CD4-positive, alpha-beta memory T cell (primary cell): ENCODE data around the gene CYTH1. TPM values are rescaled to one million over a fixed set of nuclear protein-coding genes. Genes with fewer than 3 reads are reported as not detected.
A peak's percentile ranks its signal among the peaks of the same experiment; 100 is the strongest.

Source experiments
- CTCF ChIA-PET: fragments of 350-600 bp; sonication (Branson Sonifier 250); formaldehyde crosslinking; loops from one replicate; lab custom pipeline; 2021; ENCODE audit warnings: inconsistent platforms; ENCODE audit not compliant: partially characterized antibody; lab: Charles Lee
- POLR2A ChIA-PET: fragments of 350-600 bp; sonication (Branson Sonifier 250); formaldehyde crosslinking; loops from one replicate; lab custom pipeline; 2021; ENCODE audit not compliant: partially characterized antibody; lab: Charles Lee
- DNase-seq, 5 donors: peaks; one replicate each; pipeline versions ENCODE4 v3.0.0 to v3.0.0-alpha.2; 2020 to 2022; ENCODE audit warnings: mixed read lengths in 1 of 5
- H3K27ac ChIP-seq: one replicate; pipeline ENCODE4 v1.7.0; 2013; ENCODE audit warnings: low read depth, low read length
- H3K27me3 ChIP-seq: 2 replicates; pipeline ENCODE4 v1.7.0; 2013; ENCODE audit warnings: mild to moderate bottlenecking, low read length, moderate library complexity; ENCODE audit not compliant: insufficient read depth
- H3K36me3 ChIP-seq: 2 replicates; pipeline ENCODE4 v1.7.0; 2013; ENCODE audit warnings: mild to moderate bottlenecking, low read length, moderate library complexity; ENCODE audit not compliant: insufficient read depth
- H3K4me1 ChIP-seq: 2 replicates; pipeline ENCODE4 v1.7.0; 2013; ENCODE audit warnings: mild to moderate bottlenecking, low read length, moderate library complexity; ENCODE audit not compliant: insufficient read depth
- H3K4me3 ChIP-seq, 2 donors: one replicate each; pipeline ENCODE4 v1.7.0; 2013; ENCODE audit warnings: low read length in 2 of 2, mild to moderate bottlenecking in 1 of 2
- H3K9me3 ChIP-seq, 2 donors: one replicate each; pipeline ENCODE4 v1.7.0; 2013; ENCODE audit warnings: low read length in 2 of 2, control low read depth in 1 of 2; ENCODE audit not compliant: control insufficient read depth in 1 of 2
- H3K27ac Mint-ChIP-seq, 7 donors: one replicate each; pipeline ENCODE4 v1.8.0; 2020 to 2021; ENCODE audit warnings: mixed read lengths in 7 of 7, mild to moderate bottlenecking in 6 of 7, inconsistent platforms in 3 of 7, moderate library complexity in 3 of 7
- H3K27me3 Mint-ChIP-seq, 2 donors: one replicate each; pipeline ENCODE4 v1.8.0; 2020 to 2021; ENCODE audit warnings: mixed read lengths in 2 of 2
- H3K36me3 Mint-ChIP-seq, 2 donors: one replicate each; pipeline ENCODE4 v1.8.0; 2020 to 2021; ENCODE audit warnings: mixed read lengths in 2 of 2, inconsistent platforms in 1 of 2, mild to moderate bottlenecking in 1 of 2
- H3K4me1 Mint-ChIP-seq, 4 donors: one replicate each; pipeline ENCODE4 v1.8.0; 2020 to 2021; ENCODE audit warnings: mixed read lengths in 4 of 4, mild to moderate bottlenecking in 1 of 4
- H3K4me3 Mint-ChIP-seq, 8 donors: one replicate each; pipeline ENCODE4 v1.8.0; 2020 to 2021; ENCODE audit warnings: mixed read lengths in 8 of 8, mild to moderate bottlenecking in 7 of 8, moderate library complexity in 6 of 8, inconsistent platforms in 3 of 8
- H3K9me3 Mint-ChIP-seq, 8 donors: one replicate each; pipeline ENCODE4 v1.8.0; 2020 to 2021; ENCODE audit warnings: mixed read lengths in 8 of 8, mild to moderate bottlenecking in 5 of 8, inconsistent platforms in 3 of 8, moderate library complexity in 1 of 8
- intact Hi-C: fragments of 100-400 bp; cut with micrococcal nuclease; formaldehyde crosslinking; loops from one replicate; pipeline ENCODE4 v1.15.1; 2023
- polyA plus RNA-seq, 2 donors: library from polyadenylated mRNA; unstranded; fragments of 300-500 nt; fragmentation: Illumina TruSeq; gene quantifications; one replicate each; pipeline ENCODE4 v1.2.3, GENCODE V29; 2021
- total RNA-seq, 2 experiments: library from RNA; stranded (reverse); gene quantifications; one replicate each; pipeline ENCODE4 v1.2.3, GENCODE V29; 2021

The CYTH1 gene
- total and polyA plus RNA-seq, 4 experiments from 2014 or later: 271 to 390 (median 375) TPM

DNA sequence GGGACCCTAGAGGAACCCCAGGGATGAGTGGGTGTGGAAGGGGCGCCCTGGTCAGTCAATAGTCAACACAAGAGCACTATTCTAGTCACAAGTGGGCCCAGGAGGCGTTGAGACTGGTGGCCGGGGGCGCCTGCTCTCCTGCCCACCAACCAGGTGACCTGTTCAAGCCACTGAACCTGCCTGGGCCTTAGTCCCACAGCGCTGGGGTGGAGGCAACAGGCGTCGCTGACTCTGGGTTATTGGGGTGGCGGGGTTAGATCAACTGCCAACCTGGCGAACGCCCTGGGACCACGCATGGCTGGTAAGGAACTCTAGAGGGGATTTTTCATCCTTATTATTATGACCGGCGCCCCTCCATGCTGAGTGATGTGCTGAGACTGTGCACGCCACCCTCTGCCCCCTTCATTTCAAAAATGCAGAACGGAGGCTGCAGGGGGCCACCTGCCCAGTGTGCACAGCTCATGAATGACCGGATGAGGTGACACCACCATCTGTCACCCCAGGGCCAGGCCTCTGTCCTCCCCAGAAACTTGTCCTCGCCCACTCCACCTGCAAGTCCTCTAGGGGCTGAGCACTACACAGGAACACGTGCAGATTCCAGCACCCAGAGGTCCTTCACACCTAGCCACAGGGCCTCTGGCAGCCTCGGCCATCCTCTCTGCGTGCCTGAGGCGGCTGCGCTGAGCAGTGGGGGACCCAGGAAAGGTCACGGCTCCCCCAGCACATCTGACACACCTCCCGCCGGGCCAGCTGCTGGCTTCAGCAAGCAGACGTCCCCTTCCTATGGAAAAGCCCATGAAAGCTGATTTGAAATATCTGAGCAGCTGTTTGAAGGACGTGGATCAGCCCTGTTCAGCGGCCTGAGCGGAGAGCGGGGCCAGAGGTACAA, 153.3 kb downstream of the CYTH1 start:
- Mint-ChIP-seq H3K9me3 (no peaks in the 10 kb centered on the region), H3K4me3 (no peak overlapping the region), H3K27me3 (peaks cover 0 to 4% of the 10 kb centered on the region in 2 donors), H3K27ac (peak overlapping the region in 1 of 7 donors; percentile 29), H3K4me1 (peaks cover 10 to 19% (median 14%) of the 10 kb centered on the region in 4 donors), H3K36me3 (no peaks in the 10 kb centered on the region)
- Histone ChIP-seq H3K4me1 (peaks cover 5% of the 10 kb centered on the region), H3K9me3 (no peaks in the 10 kb centered on the region), H3K4me3 (no peak overlapping the region), H3K36me3 (no peaks in the 10 kb centered on the region), H3K27me3 (no peaks in the 10 kb centered on the region), H3K27ac (no peak overlapping the region)
- intact Hi-C loops: no loop called here
- DNase-seq: no peak
- POLR2A ChIA-PET: no interaction called here
- CTCF ChIA-PET: no interaction called here

GRCh38 chr17:78624324-78625151, 157.5 kb downstream of the CYTH1 start:
- H3K4me1 Mint-ChIP-seq: no peaks in the 10 kb centered on the region
- H3K4me3 Mint-ChIP-seq: no peak overlapping the region
- H3K27me3 ChIP-seq: no peaks in the 10 kb centered on the region
- H3K36me3 ChIP-seq: no peaks in the 10 kb centered on the region
- H3K27ac ChIP-seq: no peak overlapping the region
- H3K36me3 Mint-ChIP-seq: peaks cover 0 to 6% of the 10 kb centered on the region in 2 donors
- no peak overlapping the region for H3K27ac Mint-ChIP-seq
- H3K4me1 ChIP-seq: no peaks in the 10 kb centered on the region
- POLR2A ChIA-PET: no interaction called here
- peaks cover 0 to 8% (median 2%) of the 10 kb centered on the region in 8 donors for H3K9me3 Mint-ChIP-seq
- intact Hi-C loops: no loop called here
- H3K4me3 ChIP-seq: no peak overlapping the region
- H3K27me3 Mint-ChIP-seq: peaks cover 2 to 3% of the 10 kb centered on the region in 2 donors
- no peaks in the 10 kb centered on the region for H3K9me3 ChIP-seq
- DNase-seq: no peak
- CTCF ChIA-PET: no interaction called here

Other genes with a start within 250 kb of the CYTH1 start
- under 1 TPM; 0.49 to 0.78 TPM for gene DNAH17, start 204.9 kb downstream of the CYTH1 start, total RNA-seq
- 1 to 10 TPM in 1 of 2 donors, not detected in 1; 1.0 TPM for gene DNAH17, start 204.9 kb downstream of the CYTH1 start, polyA plus RNA-seq
- gene USP36, start 58.5 kb upstream of the CYTH1 start, total RNA-seq: 100 to 1,000 TPM; 181 to 183 TPM
- gene USP36, start 58.5 kb upstream of the CYTH1 start, polyA plus RNA-seq: 10 to 100 TPM; 35.4 to 55.1 TPM
- under 1 TPM in 1 of 2 experiments, not detected in 1; 0.28 TPM for gene CEP295NL, start 120.9 kb upstream of the CYTH1 start, total RNA-seq
- not detected for gene CEP295NL, start 120.9 kb upstream of the CYTH1 start, polyA plus RNA-seq
- gene TIMP2, start 143.1 kb upstream of the CYTH1 start, total RNA-seq: 1 to 10 TPM; 5.9 to 6.0 TPM
- gene TIMP2, start 143.1 kb upstream of the CYTH1 start, polyA plus RNA-seq: under 1 TPM in 1 of 2 donors, not detected in 1; 0.22 TPM
- gene LGALS3BP, start 197.7 kb upstream of the CYTH1 start, total RNA-seq: 10 to 100 TPM; 44.8 to 45.5 TPM
- 10 to 100 TPM; 56.4 to 70.7 TPM for gene LGALS3BP, start 197.7 kb upstream of the CYTH1 start, polyA plus RNA-seq
- gene CANT1, start 227.5 kb upstream of the CYTH1 start, total RNA-seq: 10 to 100 TPM; 57.9 to 59.4 TPM
- 10 to 100 TPM in 1 of 2 donors, 1 to 10 TPM in 1; 7.2 to 10.5 TPM for gene CANT1, start 227.5 kb upstream of the CYTH1 start, polyA plus RNA-seq
- not detected for gene C1QTNF1, start 241.9 kb upstream of the CYTH1 start, total RNA-seq
- not detected for gene C1QTNF1, start 241.9 kb upstream of the CYTH1 start, polyA plus RNA-seq